Mammary epithelial cell (primary cell): ENCODE results near the gene SMS.

ENCODE experiments used
- EZH2 ChIP-seq: IDR thresholded peaks from 2 replicates; pipeline ENCODE4 v1.6.1; 2012; ENCODE audit warnings: low read length, inconsistent platforms, borderline replicate concordance
- TF ChIP-seq, protein P1 (sequence below), 2 donors: IDR thresholded peaks in 1 of 2; conservative IDR thresholded peaks in 1 of 2; 2 replicates each; pipeline ENCODE4 v1.5.1; 2011 to 2012; ENCODE audit warnings: inconsistent platforms in 2 of 2, low read length in 2 of 2, mild to moderate bottlenecking in 2 of 2, control low read depth in 1 of 2, low read depth in 1 of 2; ENCODE audit not compliant: insufficient read depth in 1 of 2; ENCODE audit errors: extremely low read depth in 1 of 2

DNA sequence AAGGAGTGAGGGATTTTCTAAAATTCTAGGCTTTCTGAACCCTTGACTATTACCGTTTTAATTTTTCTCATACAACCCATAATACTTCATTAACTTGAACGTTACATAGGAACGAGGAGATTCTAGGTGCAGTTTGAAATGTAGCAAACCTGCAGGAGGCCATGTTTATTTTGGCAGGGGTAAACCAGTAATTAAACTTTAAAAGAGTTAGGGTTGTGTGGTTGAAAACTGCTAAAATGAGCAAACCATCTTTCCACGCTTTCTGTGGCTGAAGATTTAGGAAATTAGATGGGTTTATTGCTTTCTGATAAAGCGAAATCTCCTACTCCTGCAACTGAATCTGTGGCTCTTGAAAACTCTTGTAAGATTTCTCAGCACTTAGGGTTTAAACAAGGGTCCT lies 93.3 kb downstream of the SMS start:
- TF ChIP-seq, protein P1, sequence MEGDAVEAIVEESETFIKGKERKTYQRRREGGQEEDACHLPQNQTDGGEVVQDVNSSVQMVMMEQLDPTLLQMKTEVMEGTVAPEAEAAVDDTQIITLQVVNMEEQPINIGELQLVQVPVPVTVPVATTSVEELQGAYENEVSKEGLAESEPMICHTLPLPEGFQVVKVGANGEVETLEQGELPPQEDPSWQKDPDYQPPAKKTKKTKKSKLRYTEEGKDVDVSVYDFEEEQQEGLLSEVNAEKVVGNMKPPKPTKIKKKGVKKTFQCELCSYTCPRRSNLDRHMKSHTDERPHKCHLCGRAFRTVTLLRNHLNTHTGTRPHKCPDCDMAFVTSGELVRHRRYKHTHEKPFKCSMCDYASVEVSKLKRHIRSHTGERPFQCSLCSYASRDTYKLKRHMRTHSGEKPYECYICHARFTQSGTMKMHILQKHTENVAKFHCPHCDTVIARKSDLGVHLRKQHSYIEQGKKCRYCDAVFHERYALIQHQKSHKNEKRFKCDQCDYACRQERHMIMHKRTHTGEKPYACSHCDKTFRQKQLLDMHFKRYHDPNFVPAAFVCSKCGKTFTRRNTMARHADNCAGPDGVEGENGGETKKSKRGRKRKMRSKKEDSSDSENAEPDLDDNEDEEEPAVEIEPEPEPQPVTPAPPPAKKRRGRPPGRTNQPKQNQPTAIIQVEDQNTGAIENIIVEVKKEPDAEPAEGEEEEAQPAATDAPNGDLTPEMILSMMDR (conservative IDR thresholded peaks at IDR 0.05 in 1 of 2, IDR thresholded peaks at IDR 0.05 in 1 of 2; ENCODE audit: extremely low read depth in 1 of 2, insufficient read depth in 1 of 2, low read depth in 1 of 2, low read length in 2 of 2): no peak
- no peak for TF ChIP-seq EZH2
